Measurements from ENCODE around the gene CRY2. TPM values are rescaled to one million over a fixed set of nuclear protein-coding genes. Genes with fewer than 3 reads are reported as not detected.

CRY2 gene
- total and polyA plus RNA-seq, 10 of the 15 experiments (the other 5 are each of a cell fraction or from before 2014, with no cell fraction given), result 1.2 to 14.7 (median 8.1) TPM

DNA sequence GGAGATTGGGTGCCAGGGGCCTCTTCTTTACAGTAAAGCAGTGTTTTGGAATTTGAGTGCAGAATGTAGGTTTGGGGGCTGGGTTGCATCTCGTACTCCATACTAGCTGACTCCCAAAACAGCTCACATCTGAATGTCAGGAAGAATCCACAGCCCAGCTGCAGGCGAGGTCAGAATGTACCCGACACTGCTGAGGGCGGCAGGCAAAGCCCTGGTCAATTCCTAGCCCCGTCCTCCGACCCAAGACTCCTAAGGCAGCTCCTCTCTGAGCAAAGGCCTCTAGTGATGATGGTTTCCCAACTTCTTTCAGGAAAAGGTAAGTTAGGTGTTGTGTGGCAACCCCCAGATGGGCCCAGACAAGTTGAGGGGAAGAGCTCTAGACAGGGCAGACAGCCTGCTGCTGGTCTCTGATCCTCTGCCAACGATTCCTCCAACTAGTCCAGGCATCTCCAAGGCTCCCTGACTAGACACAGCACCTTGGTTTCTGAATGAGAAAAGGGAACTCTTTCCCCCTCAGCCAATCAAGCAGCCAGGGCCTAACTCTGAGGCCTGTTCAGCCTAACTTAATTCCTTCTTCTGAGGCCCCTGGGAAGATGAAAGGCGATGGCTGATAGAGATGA lies 83.8 kb downstream of the CRY2 start:
- no peak overlapping the region for H3K4me3 ChIP-seq
- intact Hi-C loops (cut with micrococcal nuclease; ENCODE audit: unreplicated experiment) (loop anchor here (1.0 kb wide), 2 partner anchors 13 to 191 kb away; no protein-coding TSS in a partner anchor), in situ Hi-C loops (cut with MboI) (no loop called here)
- H3K9me3 ChIP-seq (replicated peaks; ENCODE audit: control insufficient read depth, insufficient read depth, low read length), result no peaks in the 10 kb centered on the region
- peaks cover 6% of the 10 kb centered on the region for H4K20me1 ChIP-seq (ENCODE audit: control insufficient read depth, insufficient read depth)
- H3K36me3 ChIP-seq (ENCODE audit: control insufficient read depth in 2 of 2, insufficient read depth in 2 of 2, low read length in 1 of 2), result peaks cover 3 to 12% of the 10 kb centered on the region in 2 experiments; a peak in 2 of 4 replicates
- no peak overlapping the region for H2AFZ ChIP-seq (ENCODE audit: control insufficient read depth, low read depth, low read length)
- WGBS (ENCODE audit: insufficient coverage, insufficient replicate concordance, low lambda C conversion rate, missing lambda C conversion rate), result 82% methylated on average over 8 of the region's 8 CpGs
- no peak for DNase-seq (ENCODE audit: low read depth, low spot score)
- FAIRE-seq, result no peak
- no peaks in the 10 kb centered on the region for H3K79me2 ChIP-seq (ENCODE audit: control insufficient read depth, insufficient read depth, low read length)
- peaks cover 51% of the 10 kb centered on the region for H3K4me1 ChIP-seq (ENCODE audit: control insufficient read depth, insufficient read depth, low read length)
- no peak overlapping the region for H3K27ac ChIP-seq (ENCODE audit: control insufficient read depth, insufficient read depth)
- POLR2A ChIA-PET, result interaction anchor here (1.6 to 3.1 kb wide), 4 partner anchors 8 to 75 kb away, joined by 6 to 27 read pairs (median 14); partner anchors contain the start of gene PEX16
- CTCF ChIA-PET, result interaction anchor here (0.9 to 3.3 kb wide), 11 partner anchors 8 to 308 kb away, joined by 3 to 20 read pairs (median 4); partner anchors contain the start of gene PEX16
- RAD21 ChIA-PET (ENCODE audit: unreplicated experiment), result interaction anchor here (0.7 to 3.2 kb wide), 15 partner anchors 8 to 187 kb away, joined by 3 to 29 read pairs (median 4); partner anchors contain the start of genes CRY2 and PEX16
- TF ChIP-seq, protein P1, sequence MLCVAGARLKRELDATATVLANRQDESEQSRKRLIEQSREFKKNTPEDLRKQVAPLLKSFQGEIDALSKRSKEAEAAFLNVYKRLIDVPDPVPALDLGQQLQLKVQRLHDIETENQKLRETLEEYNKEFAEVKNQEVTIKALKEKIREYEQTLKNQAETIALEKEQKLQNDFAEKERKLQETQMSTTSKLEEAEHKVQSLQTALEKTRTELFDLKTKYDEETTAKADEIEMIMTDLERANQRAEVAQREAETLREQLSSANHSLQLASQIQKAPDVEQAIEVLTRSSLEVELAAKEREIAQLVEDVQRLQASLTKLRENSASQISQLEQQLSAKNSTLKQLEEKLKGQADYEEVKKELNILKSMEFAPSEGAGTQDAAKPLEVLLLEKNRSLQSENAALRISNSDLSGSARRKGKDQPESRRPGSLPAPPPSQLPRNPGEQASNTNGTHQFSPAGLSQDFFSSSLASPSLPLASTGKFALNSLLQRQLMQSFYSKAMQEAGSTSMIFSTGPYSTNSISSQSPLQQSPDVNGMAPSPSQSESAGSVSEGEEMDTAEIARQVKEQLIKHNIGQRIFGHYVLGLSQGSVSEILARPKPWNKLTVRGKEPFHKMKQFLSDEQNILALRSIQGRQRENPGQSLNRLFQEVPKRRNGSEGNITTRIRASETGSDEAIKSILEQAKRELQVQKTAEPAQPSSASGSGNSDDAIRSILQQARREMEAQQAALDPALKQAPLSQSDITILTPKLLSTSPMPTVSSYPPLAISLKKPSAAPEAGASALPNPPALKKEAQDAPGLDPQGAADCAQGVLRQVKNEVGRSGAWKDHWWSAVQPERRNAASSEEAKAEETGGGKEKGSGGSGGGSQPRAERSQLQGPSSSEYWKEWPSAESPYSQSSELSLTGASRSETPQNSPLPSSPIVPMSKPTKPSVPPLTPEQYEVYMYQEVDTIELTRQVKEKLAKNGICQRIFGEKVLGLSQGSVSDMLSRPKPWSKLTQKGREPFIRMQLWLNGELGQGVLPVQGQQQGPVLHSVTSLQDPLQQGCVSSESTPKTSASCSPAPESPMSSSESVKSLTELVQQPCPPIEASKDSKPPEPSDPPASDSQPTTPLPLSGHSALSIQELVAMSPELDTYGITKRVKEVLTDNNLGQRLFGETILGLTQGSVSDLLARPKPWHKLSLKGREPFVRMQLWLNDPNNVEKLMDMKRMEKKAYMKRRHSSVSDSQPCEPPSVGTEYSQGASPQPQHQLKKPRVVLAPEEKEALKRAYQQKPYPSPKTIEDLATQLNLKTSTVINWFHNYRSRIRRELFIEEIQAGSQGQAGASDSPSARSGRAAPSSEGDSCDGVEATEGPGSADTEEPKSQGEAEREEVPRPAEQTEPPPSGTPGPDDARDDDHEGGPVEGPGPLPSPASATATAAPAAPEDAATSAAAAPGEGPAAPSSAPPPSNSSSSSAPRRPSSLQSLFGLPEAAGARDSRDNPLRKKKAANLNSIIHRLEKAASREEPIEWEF (IDR thresholded peaks at IDR 0.05; ENCODE audit: insufficient replicate concordance, low read depth, low read length), result no peak
- TF ChIP-seq CEBPB (IDR thresholded peaks at IDR 0.05; ENCODE audit: borderline replicate concordance in 1 of 2, low read depth in 2 of 2, low read length in 2 of 2) (no peak), SREBF2 (IDR thresholded peaks at IDR 0.05; ENCODE audit: low read length) (no peak), ZNF622 (IDR thresholded peaks at IDR 0.05) (no peak), SMAD5 (IDR thresholded peaks at IDR 0.05; ENCODE audit: low read depth) (no peak), DPF2 (IDR thresholded peaks at IDR 0.05) (no peak)
- ATAC-seq, result no peak
- no peak overlapping the region for H3K9ac ChIP-seq (ENCODE audit: control insufficient read depth, insufficient read depth, low read length)
- SMC1A ChIA-PET (ENCODE audit: uncharacterized antibody, unreplicated experiment), result interaction anchor here (0.7 to 2.9 kb wide), 11 partner anchors 7 to 187 kb away, joined by 3 to 31 read pairs (median 7); partner anchors contain the start of genes CRY2 and PEX16
- H3K27me3 ChIP-seq (replicated peaks in 1 of 2; ENCODE audit: control insufficient read depth in 2 of 2, insufficient read depth in 2 of 2, low read length in 1 of 2), result no peaks in the 10 kb centered on the region
- no TSS peak for BruUV-seq (replicated peaks)
- H3K4me2 ChIP-seq (ENCODE audit: control insufficient read depth, insufficient read depth), result no peak overlapping the region

Measured in GM12878 (cell line).